Measurements from ENCODE around the gene AGER. TPM values are rescaled to one million over a fixed set of nuclear protein-coding genes. Genes with fewer than 3 reads are reported as not detected.

AGER gene
- total and polyA plus RNA-seq, 9 of the 15 experiments (the other 6 are each of a cell fraction or from before 2014, with no cell fraction given) = 1.2 to 11.5 (median 4.1) TPM

DNA sequence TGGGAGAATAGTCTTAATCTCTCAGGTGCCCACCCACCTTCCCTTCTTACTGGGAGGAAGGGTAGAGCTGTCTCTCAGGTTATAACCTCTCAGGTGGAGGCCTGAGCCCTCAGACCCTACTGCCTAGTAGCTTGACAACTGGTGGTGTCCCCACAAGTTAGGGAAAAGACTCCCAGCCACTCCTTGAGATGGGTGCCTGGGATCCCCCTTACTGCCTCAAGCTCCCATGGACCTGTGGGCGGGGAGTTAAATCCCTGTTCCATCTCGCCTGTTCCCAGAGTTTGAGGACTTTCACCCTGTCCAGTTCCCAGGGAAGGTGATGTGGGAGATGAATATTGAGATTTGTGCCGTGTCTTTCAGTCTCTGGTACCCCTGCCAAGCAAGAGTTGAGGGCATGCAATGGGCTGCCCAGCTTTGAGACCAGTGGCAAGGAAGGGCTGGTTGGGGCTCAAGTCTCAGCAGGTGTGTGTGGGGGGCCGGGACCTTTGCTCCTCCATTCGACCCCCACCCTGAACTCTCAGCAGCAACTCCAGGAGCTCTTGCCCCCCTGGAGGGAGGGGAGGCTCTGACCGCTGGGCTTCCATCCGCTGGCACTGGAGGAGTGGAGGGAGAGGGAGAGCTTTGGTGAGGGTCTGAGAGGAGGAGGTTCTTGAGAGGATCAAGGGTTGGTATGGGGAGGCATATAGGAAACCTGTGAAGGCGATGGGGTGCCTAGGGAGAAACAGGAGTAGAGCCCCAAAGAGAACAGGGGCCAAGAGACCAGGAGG lies 7.0 kb upstream of the AGER start (continued):
- TF ChIP-seq TCF3 (CRISPR knock-in tag; IDR thresholded peaks at IDR 0.05) = no peak
- no peak for TF ChIP-seq EGR1 (conservative IDR thresholded peaks at IDR 0.05)
- 0 out of 2 replicates have a peak, but pooled peaks have one; percentile 25 for TF ChIP-seq CEBPG (CRISPR knock-in tag; IDR thresholded peaks at IDR 0.05)
- no peak for TF ChIP-seq CEBPG (tag; conservative IDR thresholded peaks at IDR 0.05 in 1 of 2, IDR thresholded peaks at IDR 0.05 in 1 of 2)
- no peak for TF ChIP-seq MCM5 (IDR thresholded peaks at IDR 0.05; ENCODE audit: low read depth)
- TF ChIP-seq KAT7 (CRISPR knock-in tag; IDR thresholded peaks at IDR 0.05; ENCODE audit: borderline replicate concordance) = peak; percentile 89
- TF ChIP-seq SAP30 (IDR thresholded peaks at IDR 0.05; ENCODE audit: borderline replicate concordance, insufficient read depth, low read depth, low read length, poor library complexity, severe bottlenecking) = peak; percentile 9
- TF ChIP-seq, protein P1, sequence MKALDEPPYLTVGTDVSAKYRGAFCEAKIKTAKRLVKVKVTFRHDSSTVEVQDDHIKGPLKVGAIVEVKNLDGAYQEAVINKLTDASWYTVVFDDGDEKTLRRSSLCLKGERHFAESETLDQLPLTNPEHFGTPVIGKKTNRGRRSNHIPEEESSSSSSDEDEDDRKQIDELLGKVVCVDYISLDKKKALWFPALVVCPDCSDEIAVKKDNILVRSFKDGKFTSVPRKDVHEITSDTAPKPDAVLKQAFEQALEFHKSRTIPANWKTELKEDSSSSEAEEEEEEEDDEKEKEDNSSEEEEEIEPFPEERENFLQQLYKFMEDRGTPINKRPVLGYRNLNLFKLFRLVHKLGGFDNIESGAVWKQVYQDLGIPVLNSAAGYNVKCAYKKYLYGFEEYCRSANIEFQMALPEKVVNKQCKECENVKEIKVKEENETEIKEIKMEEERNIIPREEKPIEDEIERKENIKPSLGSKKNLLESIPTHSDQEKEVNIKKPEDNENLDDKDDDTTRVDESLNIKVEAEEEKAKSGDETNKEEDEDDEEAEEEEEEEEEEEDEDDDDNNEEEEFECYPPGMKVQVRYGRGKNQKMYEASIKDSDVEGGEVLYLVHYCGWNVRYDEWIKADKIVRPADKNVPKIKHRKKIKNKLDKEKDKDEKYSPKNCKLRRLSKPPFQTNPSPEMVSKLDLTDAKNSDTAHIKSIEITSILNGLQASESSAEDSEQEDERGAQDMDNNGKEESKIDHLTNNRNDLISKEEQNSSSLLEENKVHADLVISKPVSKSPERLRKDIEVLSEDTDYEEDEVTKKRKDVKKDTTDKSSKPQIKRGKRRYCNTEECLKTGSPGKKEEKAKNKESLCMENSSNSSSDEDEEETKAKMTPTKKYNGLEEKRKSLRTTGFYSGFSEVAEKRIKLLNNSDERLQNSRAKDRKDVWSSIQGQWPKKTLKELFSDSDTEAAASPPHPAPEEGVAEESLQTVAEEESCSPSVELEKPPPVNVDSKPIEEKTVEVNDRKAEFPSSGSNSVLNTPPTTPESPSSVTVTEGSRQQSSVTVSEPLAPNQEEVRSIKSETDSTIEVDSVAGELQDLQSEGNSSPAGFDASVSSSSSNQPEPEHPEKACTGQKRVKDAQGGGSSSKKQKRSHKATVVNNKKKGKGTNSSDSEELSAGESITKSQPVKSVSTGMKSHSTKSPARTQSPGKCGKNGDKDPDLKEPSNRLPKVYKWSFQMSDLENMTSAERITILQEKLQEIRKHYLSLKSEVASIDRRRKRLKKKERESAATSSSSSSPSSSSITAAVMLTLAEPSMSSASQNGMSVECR (CRISPR knock-in tag; IDR thresholded peaks at IDR 0.05) = no peak
- 0 out of 2 replicates have a peak, but pooled peaks have one; percentile 86 for TF ChIP-seq RERE (CRISPR knock-in tag; IDR thresholded peaks at IDR 0.05; ENCODE audit: borderline replicate concordance)
- TF ChIP-seq ID3 (CRISPR knock-in tag; IDR thresholded peaks at IDR 0.05) = no peak
- no peak for TF ChIP-seq ID3 (tag; IDR thresholded peaks at IDR 0.05)
- TF ChIP-seq IRF1 (CRISPR knock-in tag; IDR thresholded peaks at IDR 0.05; ENCODE audit: borderline replicate concordance) = no peak
- TF ChIP-seq ZNF583 (CRISPR knock-in tag; IDR thresholded peaks at IDR 0.05) = no peak
- no peak for TF ChIP-seq ZNF41 (CRISPR knock-in tag; conservative IDR thresholded peaks at IDR 0.05)
- no peak for TF ChIP-seq RBM15 (IDR thresholded peaks at IDR 0.05; ENCODE audit: insufficient read depth, low read length)
